ENCODE results near the gene RAB11FIP3.

DNA sequence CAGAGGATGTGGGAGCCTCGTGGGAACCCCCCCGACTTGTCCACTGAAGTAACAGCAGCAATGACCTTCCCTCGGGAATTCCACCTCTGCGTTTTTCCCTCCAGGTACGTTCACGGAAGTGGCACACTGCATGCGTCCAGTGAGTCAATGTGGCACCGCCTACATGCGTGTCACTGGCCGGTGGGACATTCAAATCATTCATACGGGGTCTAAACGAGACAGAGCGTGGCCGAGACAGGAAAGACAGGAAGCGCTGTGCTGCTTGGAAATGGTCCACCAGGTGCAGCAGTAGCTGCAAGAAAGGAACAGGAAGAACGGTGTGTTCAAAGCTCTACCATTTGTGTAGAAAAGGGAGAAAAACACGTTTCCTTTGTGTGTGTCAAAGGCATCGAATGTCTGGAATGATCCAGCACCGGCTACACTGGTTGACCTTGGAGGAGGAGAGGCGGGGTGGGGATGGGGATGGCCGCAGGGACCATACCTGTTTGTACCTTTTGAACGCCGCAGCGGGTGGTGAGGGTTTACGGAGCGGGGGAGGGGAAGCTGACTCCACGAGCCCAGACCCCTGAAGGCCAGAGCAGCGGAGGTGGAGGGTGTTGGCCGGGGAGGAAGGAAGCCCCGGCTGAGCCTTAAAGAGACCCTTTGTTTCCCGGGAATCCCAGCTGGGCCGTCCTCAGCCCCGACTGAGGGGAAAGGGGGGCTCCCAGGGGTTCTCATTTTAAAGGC, 42.0 kb upstream of the RAB11FIP3 start:
- TF ChIP-seq CTCF (IDR thresholded peaks at IDR 0.05; ENCODE audit: low read length): no peak
- TF ChIP-seq EZH2 (optimal IDR thresholded peaks at IDR 0.05; ENCODE audit: low read depth, low read length): no peak
- no peak for TF ChIP-seq EZH2phosphoT487 (IDR thresholded peaks at IDR 0.05; ENCODE audit: low read length)
